Neural crest cell (in vitro differentiated cells): Measurements from ENCODE around the gene EHD1. TPM values are rescaled to one million over a fixed set of nuclear protein-coding genes. Genes with fewer than 3 reads are reported as not detected.

Experiments used
- DNase-seq: peaks from one replicate; pipeline ENCODE4 v3.0.0; 2021; ENCODE audit warnings: low read depth, mixed read lengths, low spot score
- H3K27ac Mint-ChIP-seq: one replicate; pipeline ENCODE4 v1.8.0; 2021; ENCODE audit warnings: mild to moderate bottlenecking, mixed read lengths; ENCODE audit not compliant: unreplicated experiment
- H3K27me3 Mint-ChIP-seq: 2 replicates; pipeline ENCODE4 v1.8.0; 2021; ENCODE audit warnings: low read depth, mild to moderate bottlenecking, mixed read lengths
- H3K36me3 Mint-ChIP-seq: 2 replicates; pipeline ENCODE4 v1.8.0; 2021; ENCODE audit warnings: low read depth, mild to moderate bottlenecking, mixed read lengths
- H3K4me1 Mint-ChIP-seq: 2 replicates; pipeline ENCODE4 v1.8.0; 2021; ENCODE audit warnings: mixed read lengths
- H3K4me3 Mint-ChIP-seq: one replicate; pipeline ENCODE4 v1.8.0; 2021; ENCODE audit warnings: mild to moderate bottlenecking, mixed read lengths
- H3K9me3 Mint-ChIP-seq: 2 replicates; pipeline ENCODE4 v1.8.0; 2021; ENCODE audit warnings: mixed read lengths
- total RNA-seq: library from RNA; stranded (reverse); gene quantifications from 2 replicates; pipeline ENCODE4 v1.2.1, GENCODE V29; 2021
- TF ChIP-seq, protein P1 (sequence below): fragments of 200-600 bp; sonication (generic); conservative IDR thresholded peaks from 2 replicates; pipeline ENCODE4 v1.5.0; 2021; ENCODE audit warnings: antibody characterized with exemption, mild to moderate bottlenecking

Gene EHD1
- total RNA-seq, 1 donor from 2014 or later: 74.2 TPM

GRCh38 chr11:64892838-64893193, 14.4 kb upstream of the EHD1 start:
- no peak for DNase-seq
- TF ChIP-seq, protein P1, sequence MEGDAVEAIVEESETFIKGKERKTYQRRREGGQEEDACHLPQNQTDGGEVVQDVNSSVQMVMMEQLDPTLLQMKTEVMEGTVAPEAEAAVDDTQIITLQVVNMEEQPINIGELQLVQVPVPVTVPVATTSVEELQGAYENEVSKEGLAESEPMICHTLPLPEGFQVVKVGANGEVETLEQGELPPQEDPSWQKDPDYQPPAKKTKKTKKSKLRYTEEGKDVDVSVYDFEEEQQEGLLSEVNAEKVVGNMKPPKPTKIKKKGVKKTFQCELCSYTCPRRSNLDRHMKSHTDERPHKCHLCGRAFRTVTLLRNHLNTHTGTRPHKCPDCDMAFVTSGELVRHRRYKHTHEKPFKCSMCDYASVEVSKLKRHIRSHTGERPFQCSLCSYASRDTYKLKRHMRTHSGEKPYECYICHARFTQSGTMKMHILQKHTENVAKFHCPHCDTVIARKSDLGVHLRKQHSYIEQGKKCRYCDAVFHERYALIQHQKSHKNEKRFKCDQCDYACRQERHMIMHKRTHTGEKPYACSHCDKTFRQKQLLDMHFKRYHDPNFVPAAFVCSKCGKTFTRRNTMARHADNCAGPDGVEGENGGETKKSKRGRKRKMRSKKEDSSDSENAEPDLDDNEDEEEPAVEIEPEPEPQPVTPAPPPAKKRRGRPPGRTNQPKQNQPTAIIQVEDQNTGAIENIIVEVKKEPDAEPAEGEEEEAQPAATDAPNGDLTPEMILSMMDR: no peak
- no peak overlapping the region for H3K4me3 Mint-ChIP-seq
- no peaks in the 10 kb centered on the region for H3K9me3 Mint-ChIP-seq
- no peak overlapping the region for H3K27ac Mint-ChIP-seq
- peaks cover 5% of the 10 kb centered on the region for H3K4me1 Mint-ChIP-seq
- H3K27me3 Mint-ChIP-seq: no peaks in the 10 kb centered on the region
- no peaks in the 10 kb centered on the region for H3K36me3 Mint-ChIP-seq

GRCh38 chr11:64892411-64892831, 14.0 kb upstream of the EHD1 start:
- Mint-ChIP-seq H3K4me1 (peaks cover 7% of the 10 kb centered on the region), H3K27me3 (no peaks in the 10 kb centered on the region), H3K36me3 (no peaks in the 10 kb centered on the region), H3K9me3 (no peaks in the 10 kb centered on the region), H3K4me3 (no peak overlapping the region), H3K27ac (peak overlapping the region; percentile 78)
- DNase-seq: no peak
- TF ChIP-seq, protein P1: no peak

- Mint-ChIP-seq H3K36me3 (no peaks in the 10 kb centered on the region), H3K9me3 (no peaks in the 10 kb centered on the region), H3K4me3 (no peak overlapping the region), H3K27ac (peak overlapping the region; percentile 78), H3K4me1 (peaks cover 10% of the 10 kb centered on the region), H3K27me3 (no peaks in the 10 kb centered on the region)
- DNase-seq: no peak
- TF ChIP-seq, protein P1: no peak
Measured at GRCh38 chr11:64891880-64892279, 13.5 kb upstream of the EHD1 start.

DNA sequence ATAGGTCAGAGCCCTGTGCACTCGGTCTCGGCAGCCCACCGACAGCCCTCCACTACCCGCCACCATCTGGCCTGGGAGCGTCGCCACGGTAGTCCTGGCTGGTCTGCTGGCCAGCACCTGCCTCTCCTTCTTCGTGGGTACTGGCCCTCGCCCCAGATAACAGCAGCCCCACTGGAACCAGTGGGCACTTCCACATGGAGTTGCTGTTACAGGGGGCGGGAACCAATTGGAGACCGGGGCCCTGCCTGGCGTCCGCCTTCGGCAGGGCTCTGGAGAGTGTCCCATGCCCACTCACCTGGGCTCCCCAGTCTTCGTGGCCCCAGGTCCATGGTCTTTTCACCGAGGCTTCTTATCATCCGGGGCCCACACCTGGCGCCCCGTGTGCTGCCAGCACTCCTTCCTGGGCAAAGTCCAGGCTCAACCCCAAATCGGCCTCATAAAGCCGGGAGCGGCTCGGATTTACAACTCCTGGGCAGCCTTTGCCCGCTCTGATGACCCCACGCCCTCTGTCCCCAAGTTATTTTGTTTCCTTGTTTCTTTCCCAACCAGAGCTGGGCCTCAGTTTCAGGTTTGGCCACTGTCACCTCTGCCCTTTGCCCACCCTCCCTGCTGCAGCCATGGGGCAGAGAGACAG, 12.9 kb upstream of the EHD1 start:
- Mint-ChIP-seq H3K27ac (peak overlapping the region; percentile 67), H3K4me1 (peaks cover 10% of the 10 kb centered on the region), H3K27me3 (no peaks in the 10 kb centered on the region), H3K4me3 (no peak overlapping the region), H3K9me3 (no peaks in the 10 kb centered on the region), H3K36me3 (no peaks in the 10 kb centered on the region)
- DNase-seq: no peak
- TF ChIP-seq, protein P1: no peak

GRCh38 chr11:64890522-64890939, 12.1 kb upstream of the EHD1 start:
- Mint-ChIP-seq H3K4me3 (no peak overlapping the region), H3K4me1 (peaks cover 14% of the 10 kb centered on the region), H3K27ac (no peak overlapping the region), H3K27me3 (no peaks in the 10 kb centered on the region), H3K9me3 (no peaks in the 10 kb centered on the region), H3K36me3 (no peaks in the 10 kb centered on the region)
- TF ChIP-seq, protein P1: no peak
- DNase-seq: no peak
